DND-41 (cell line): ENCODE results near the gene XKR8.

Experiments used
- ATAC-seq: fragments of 200-7000 bp; cut with Tn5 transposase; 3 replicates; pipeline ENCODE4 v1.9.1; 2021; ENCODE audit warnings: low read depth; ENCODE audit not compliant: insufficient read depth
- DNase-seq: peaks from one replicate; pipeline ENCODE4 v3.0.0-alpha.2; 2020
- H2AFZ ChIP-seq: 2 replicates; pipeline ENCODE4 v1.6.0; 2012; ENCODE audit warnings: low read depth, low read length
- H3K27ac ChIP-seq: 2 replicates; pipeline ENCODE4 v1.5.1; 2012; ENCODE audit warnings: low read length, inconsistent platforms
- H3K27me3 ChIP-seq: fragments of 200-600 bp; sonication (generic); 2 replicates; pipeline ENCODE4 v1.6.0; 2012; ENCODE audit warnings: low read length, mild to moderate bottlenecking, inconsistent platforms; ENCODE audit not compliant: insufficient read depth, poor library complexity
- H3K36me3 ChIP-seq: 2 replicates; pipeline ENCODE4 v1.5.1; 2012; ENCODE audit warnings: low read length, inconsistent platforms; ENCODE audit not compliant: insufficient read depth
- H3K4me1 ChIP-seq: 2 replicates; pipeline ENCODE4 v1.5.1; 2012; ENCODE audit warnings: mild to moderate bottlenecking, low read length; ENCODE audit not compliant: insufficient read depth
- H3K4me2 ChIP-seq: 2 replicates; pipeline ENCODE4 v1.6.0; 2012; ENCODE audit warnings: mild to moderate bottlenecking, moderate library complexity, low read length, inconsistent platforms; ENCODE audit not compliant: insufficient read depth
- H3K4me3 ChIP-seq, 2 experiments: fragments of 200-600 bp in 1 of 2; shearing (Covaris generic) in 1 of 2; 2 replicates each; pipeline ENCODE4 v1.5.1; 2012 to 2016; ENCODE audit warnings: inconsistent platforms in 2 of 2, low read length in 2 of 2, mild to moderate bottlenecking in 2 of 2, low read depth in 1 of 2, moderate library complexity in 1 of 2
- H3K79me2 ChIP-seq: 2 replicates; pipeline ENCODE4 v1.6.0; 2012; ENCODE audit warnings: low read length, inconsistent platforms; ENCODE audit not compliant: insufficient read depth
- H3K9ac ChIP-seq: 2 replicates; pipeline ENCODE4 v1.6.0; 2012; ENCODE audit warnings: low read depth, mild to moderate bottlenecking, inconsistent platforms, low read length, moderate library complexity
- H3K9me3 ChIP-seq: 2 replicates; pipeline ENCODE4 v1.5.1; 2012; ENCODE audit warnings: low read length, moderate library complexity, mild to moderate bottlenecking, inconsistent platforms; ENCODE audit not compliant: insufficient read depth, severe bottlenecking
- H4K20me1 ChIP-seq: 2 replicates; pipeline ENCODE4 v1.6.0; 2012; ENCODE audit warnings: low read length; ENCODE audit not compliant: insufficient read depth
- EZH2 ChIP-seq: IDR thresholded peaks from 3 replicates; pipeline ENCODE4 v1.6.1; 2012; ENCODE audit warnings: borderline replicate concordance, low read depth, mild to moderate bottlenecking, moderate library complexity, low read length, inconsistent platforms; ENCODE audit not compliant: severe bottlenecking
- TF ChIP-seq, protein P1 (sequence below): IDR thresholded peaks from 2 replicates; pipeline ENCODE4 v1.5.1; 2012; ENCODE audit warnings: borderline replicate concordance, low read length, moderate library complexity, mild to moderate bottlenecking; ENCODE audit not compliant: poor library complexity, severe bottlenecking; ENCODE audit errors: extremely low read depth

The XKR8 gene

DNA sequence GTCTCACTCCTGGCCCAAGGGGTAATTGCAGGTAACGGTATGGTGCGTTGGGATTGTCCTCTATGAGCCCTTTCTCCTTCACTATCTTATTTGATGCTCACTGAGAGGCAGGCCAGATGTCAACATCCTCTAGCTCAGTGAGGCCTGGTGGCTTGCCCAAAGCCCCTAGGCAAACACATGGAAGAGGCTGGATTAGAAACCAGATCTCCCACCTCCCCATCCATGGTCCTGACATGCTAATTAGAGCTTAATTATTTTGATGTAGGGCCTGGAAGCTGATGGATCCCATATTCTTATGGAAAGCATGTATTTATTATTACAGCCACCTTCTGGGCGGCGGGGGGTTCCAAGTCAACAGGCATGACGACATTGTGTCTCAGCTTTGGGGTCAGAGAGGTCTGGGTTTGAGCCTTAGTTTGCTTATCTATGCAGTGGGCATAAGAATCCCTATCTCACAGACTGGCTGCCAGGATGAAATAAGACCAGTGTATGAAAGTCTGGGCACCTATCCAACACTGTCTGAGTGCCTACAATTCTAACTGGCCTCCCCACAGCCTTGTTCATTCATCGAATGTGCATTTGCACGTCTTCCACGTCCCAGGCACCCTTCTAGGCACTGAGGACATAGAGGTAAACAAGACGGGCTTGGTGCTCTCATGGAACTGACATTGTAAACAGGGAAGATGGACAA lies 18.8 kb upstream of the XKR8 start:
- TF ChIP-seq, protein P1, sequence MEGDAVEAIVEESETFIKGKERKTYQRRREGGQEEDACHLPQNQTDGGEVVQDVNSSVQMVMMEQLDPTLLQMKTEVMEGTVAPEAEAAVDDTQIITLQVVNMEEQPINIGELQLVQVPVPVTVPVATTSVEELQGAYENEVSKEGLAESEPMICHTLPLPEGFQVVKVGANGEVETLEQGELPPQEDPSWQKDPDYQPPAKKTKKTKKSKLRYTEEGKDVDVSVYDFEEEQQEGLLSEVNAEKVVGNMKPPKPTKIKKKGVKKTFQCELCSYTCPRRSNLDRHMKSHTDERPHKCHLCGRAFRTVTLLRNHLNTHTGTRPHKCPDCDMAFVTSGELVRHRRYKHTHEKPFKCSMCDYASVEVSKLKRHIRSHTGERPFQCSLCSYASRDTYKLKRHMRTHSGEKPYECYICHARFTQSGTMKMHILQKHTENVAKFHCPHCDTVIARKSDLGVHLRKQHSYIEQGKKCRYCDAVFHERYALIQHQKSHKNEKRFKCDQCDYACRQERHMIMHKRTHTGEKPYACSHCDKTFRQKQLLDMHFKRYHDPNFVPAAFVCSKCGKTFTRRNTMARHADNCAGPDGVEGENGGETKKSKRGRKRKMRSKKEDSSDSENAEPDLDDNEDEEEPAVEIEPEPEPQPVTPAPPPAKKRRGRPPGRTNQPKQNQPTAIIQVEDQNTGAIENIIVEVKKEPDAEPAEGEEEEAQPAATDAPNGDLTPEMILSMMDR = no peak
- no peak for TF ChIP-seq EZH2
- H3K4me2 ChIP-seq = no peak overlapping the region
- no peak for DNase-seq
- ATAC-seq = no peak
- H3K4me3 ChIP-seq = no peak overlapping the region
- H3K9me3 ChIP-seq = no peaks in the 10 kb centered on the region
- H3K36me3 ChIP-seq = no peaks in the 10 kb centered on the region
- no peak overlapping the region for H3K9ac ChIP-seq
- H4K20me1 ChIP-seq = no peaks in the 10 kb centered on the region
- no peak overlapping the region for H2AFZ ChIP-seq
- no peaks in the 10 kb centered on the region for H3K4me1 ChIP-seq
- no peaks in the 10 kb centered on the region for H3K79me2 ChIP-seq
- no peak overlapping the region for H3K27ac ChIP-seq
- H3K27me3 ChIP-seq = no peaks in the 10 kb centered on the region

DNA sequence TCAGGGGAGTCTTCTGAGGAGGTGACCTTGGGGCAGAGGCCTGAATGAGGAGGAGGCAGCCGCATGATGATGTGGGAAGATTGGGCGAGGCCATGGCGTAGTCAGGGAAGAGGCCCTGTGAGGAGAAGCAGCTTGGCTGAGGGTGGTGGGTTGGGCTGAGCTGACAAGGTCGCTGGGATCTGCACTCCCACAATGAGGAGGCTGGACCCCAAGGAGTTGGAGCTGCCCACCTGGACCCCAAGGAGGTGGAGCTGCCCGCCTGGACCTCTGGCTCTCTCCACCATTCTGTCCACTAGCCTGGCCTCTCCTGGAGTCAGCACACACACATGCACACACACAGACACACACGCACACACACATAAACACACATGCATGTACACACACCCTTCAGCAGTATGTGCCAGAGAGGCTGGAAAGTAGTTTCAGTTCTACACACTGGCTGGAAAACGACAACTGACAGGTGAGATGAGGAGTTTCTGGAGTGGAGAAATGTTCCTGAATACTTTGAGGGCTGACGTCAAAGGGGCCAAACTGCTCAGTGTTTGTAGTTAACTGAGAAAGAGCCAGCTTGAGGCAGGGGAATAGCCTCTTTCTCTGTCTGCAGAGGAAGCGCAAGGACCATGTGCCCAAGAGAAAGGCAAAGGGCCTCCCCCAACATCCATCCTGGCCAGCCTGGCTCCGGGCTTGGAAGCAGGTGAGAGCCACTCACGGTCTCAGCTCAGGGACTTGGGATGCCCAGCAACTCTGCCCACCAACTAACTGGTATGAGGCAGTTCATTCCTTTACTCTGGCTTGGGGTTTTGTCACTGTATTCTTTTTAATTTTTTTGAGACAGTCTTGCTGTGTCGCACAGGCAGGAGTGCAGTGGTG lies 17.9 kb upstream of the XKR8 start:
- Histone ChIP-seq H3K9ac (no peak overlapping the region), H2AFZ (no peak overlapping the region), H3K4me2 (no peak overlapping the region), H3K27me3 (no peaks in the 10 kb centered on the region), H3K4me1 (no peaks in the 10 kb centered on the region), H3K27ac (no peak overlapping the region), H3K79me2 (no peaks in the 10 kb centered on the region), H4K20me1 (no peaks in the 10 kb centered on the region), H3K36me3 (no peaks in the 10 kb centered on the region), H3K4me3 (no peak overlapping the region), H3K9me3 (no peaks in the 10 kb centered on the region)
- no peak for TF ChIP-seq EZH2
- TF ChIP-seq, protein P1 = no peak
- ATAC-seq (no peak), DNase-seq (no peak)

DNA sequence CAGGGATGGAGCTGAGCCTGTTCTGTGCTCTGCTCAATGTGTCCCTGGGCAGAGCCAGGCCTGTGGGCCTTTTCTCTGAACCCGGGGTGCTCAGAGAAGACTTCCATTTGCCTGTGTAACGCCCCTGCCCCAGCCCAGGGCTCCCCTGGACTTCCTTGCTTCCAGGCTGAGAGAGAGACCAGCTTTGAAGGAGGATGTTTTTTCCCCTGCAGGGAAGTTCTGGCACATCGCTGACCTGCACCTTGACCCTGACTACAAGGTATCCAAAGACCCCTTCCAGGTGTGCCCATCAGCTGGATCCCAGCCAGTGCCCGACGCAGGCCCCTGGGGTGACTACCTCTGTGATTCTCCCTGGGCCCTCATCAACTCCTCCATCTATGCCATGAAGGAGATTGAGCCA lies 14.8 kb upstream of the XKR8 start:
- TF ChIP-seq, protein P1 = no peak
- TF ChIP-seq EZH2 = no peak
- Histone ChIP-seq H4K20me1 (no peaks in the 10 kb centered on the region), H3K27ac (no peak overlapping the region), H3K4me1 (no peaks in the 10 kb centered on the region), H3K79me2 (no peaks in the 10 kb centered on the region), H3K9ac (no peak overlapping the region), H3K9me3 (no peaks in the 10 kb centered on the region), H3K27me3 (no peaks in the 10 kb centered on the region), H3K4me3 (no peak overlapping the region), H2AFZ (no peak overlapping the region), H3K4me2 (no peak overlapping the region), H3K36me3 (no peaks in the 10 kb centered on the region)
- no peak for ATAC-seq
- no peak for DNase-seq
